ENCODE results near the gene ASZ1.

The ASZ1 gene

GRCh38 chr7:117333168-117333567 is 94.1 kb downstream of the ASZ1 start:
- DNase-seq, result no peak

- DNase-seq, result no peak
Observed at GRCh38 chr7:117332031-117332430, 95.3 kb downstream of the ASZ1 start.

GRCh38 chr7:117325836-117326235 is 101.5 kb downstream of the ASZ1 start:
- DNase-seq, result no peak

- DNase-seq, result no peak
Observed at GRCh38 chr7:117324960-117325359, 102.3 kb downstream of the ASZ1 start.

GRCh38 chr7:117323851-117324711 is 103.2 kb downstream of the ASZ1 start:
- no peak for DNase-seq

- no peak for DNase-seq
Observed at GRCh38 chr7:117323305-117323850, 103.9 kb downstream of the ASZ1 start.

- no peak for DNase-seq
Observed at GRCh38 chr7:117322741-117323304, 104.5 kb downstream of the ASZ1 start, which contains the start of gene WNT2. Gene WNT2 (minus strand): TSS chr7:117323058. CDS start chr7:117322989, 69 bp downstream.

GRCh38 chr7:117320523-117320922 is 106.8 kb downstream of the ASZ1 start:
- DNase-seq, result no peak

- no peak for DNase-seq
Observed at GRCh38 chr7:117319181-117319580, 108.1 kb downstream of the ASZ1 start.

- no peak for DNase-seq
Observed at GRCh38 chr7:117313582-117313981, 113.7 kb downstream of the ASZ1 start.
